Psoas muscle (tissue), 8 donors: Measurements from ENCODE around the gene MKI67. TPM values are rescaled to one million over a fixed set of nuclear protein-coding genes. Genes with fewer than 3 reads are reported as not detected.

Source experiments
- ATAC-seq, 4 donors: fragments of 200-7000 bp; cut with Tn5 transposase; one replicate each; pipeline ENCODE4 v1.9.1; 2020; ENCODE audit warnings: moderate library complexity in 3 of 4, mild to moderate bottlenecking in 2 of 4
- DNase-seq, 2 donors: peaks; one replicate each; pipeline ENCODE4 v3.0.0-alpha.2; 2020
- H3K27ac ChIP-seq: fragments of 200-600 bp; one replicate; pipeline ENCODE4 v1.8.0; 2022
- H3K27me3 ChIP-seq, 3 donors: fragments of 200-600 bp in 1 of 3; one replicate each; pipeline versions ENCODE4 v1.6.1 to v1.8.0; 2013 to 2022; ENCODE audit warnings: low read length in 2 of 3, mild to moderate bottlenecking in 2 of 3, moderate library complexity in 1 of 3; ENCODE audit not compliant: insufficient read depth in 3 of 3
- H3K36me3 ChIP-seq, 2 donors: fragments of 200-600 bp in 1 of 2; one replicate each; pipeline versions ENCODE4 v1.6.1 to v1.8.0; 2013 to 2022; ENCODE audit warnings: low read depth in 1 of 2, mild to moderate bottlenecking in 1 of 2, moderate library complexity in 1 of 2; ENCODE audit not compliant: insufficient read depth in 1 of 2
- H3K4me1 ChIP-seq: fragments of 200-600 bp; one replicate; pipeline ENCODE4 v1.8.0; 2022
- H3K4me3 ChIP-seq: fragments of 200-600 bp; one replicate; pipeline ENCODE4 v1.8.0; 2022; ENCODE audit warnings: mild to moderate bottlenecking
- H3K9me3 ChIP-seq: fragments of 200-600 bp; one replicate; pipeline ENCODE4 v1.8.0; 2022
- WGBS, 3 donors: extraction: QIAGEN DNeasy Blood & Tissue Kit; methylation state at CpG; one replicate each; pipeline versions ENCODE4 v1.1.6 to v1.1.7; 2013; 5-methylcytosine and 5-hydroxymethylcytosine counted together
- intact Hi-C, 2 donors: fragments of 100-400 bp; cut with DNase I; formaldehyde crosslinking; loops; one replicate each; pipeline versions ENCODE4 v1.11.0 to v1.14.2; 2022
- polyA plus RNA-seq, 3 donors: library from polyadenylated mRNA; stranded (reverse); fragments of 200-250 nt; gene quantifications; one replicate each; pipeline ENCODE4 v1.2.3, GENCODE V29; 2013
- total RNA-seq, 4 donors: library from RNA; stranded (reverse); fragmentation: NEBNext Ultra II Directional in 2 of 4; extraction: Animal tissue kit (Norgen Biotek cat#: 25700) in 2 of 4; gene quantifications; one replicate each; pipeline versions ENCODE4 v1.2.1 to v1.2.4, GENCODE V29; 2021 to 2023
- TF ChIP-seq, protein P1 (sequence below): fragments of 200-600 bp; IDR thresholded peaks from one replicate; pipeline ENCODE4 v1.8.0; 2022; ENCODE audit warnings: antibody characterized with exemption
- donor health status: healthy with polysubstance abuse.
- donor health status: DM: no; HTN: no; CAD: no; lungs with moderate emphysema.
- donor health status: Bipolar disorder and iron deficiency.
- donor health status: healthy.
- donor health status: DM: yes; HTN: yes; CAD: no.
- donor health status: DM: no; HTN: no; CAD: no.
- donor health status: DM: no; HTN: no; CAD: no.
- donor health status: DM: yes; HTN: yes; CAD: no.

The MKI67 gene
- total and polyA plus RNA-seq, 7 donors, result 0.02 to 0.84 (median 0.13) TPM; not detected in 1

DNA sequence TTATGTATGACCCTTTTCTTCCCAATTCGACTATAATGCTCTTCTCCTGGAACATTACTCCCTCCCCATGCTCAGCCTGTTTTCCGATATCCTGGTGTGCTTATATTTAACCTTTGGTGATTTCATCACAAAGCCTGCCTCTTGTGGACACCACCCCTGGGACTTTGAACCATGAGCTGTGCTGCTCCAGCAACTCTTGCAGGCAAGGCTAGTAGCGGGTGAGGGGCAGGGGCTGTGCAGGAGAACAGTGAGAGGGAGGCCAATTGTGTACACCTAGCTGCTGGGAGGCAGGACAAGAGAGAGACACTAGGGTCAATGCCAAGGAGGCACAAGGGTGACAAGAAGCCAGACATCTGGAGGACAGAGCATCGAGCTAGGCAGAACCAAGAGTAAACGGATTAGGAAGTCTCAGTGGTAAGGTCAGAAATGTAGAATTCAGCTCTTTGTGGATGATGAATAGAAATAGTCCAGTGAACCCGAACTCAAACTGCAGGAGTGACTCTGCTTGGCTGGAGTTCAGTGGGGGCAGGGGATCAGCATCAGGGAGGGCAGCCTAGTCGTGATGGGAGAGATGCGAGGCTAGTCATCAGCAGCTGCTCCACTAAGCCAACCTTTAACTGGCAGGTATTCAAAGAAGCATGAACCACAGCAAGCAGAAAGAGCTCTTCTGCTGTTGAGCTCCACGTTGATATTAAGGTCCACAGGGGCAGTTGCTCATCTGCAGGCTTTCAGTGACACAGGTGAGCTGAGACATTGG lies 31.0 kb upstream of the MKI67 start:
- Histone ChIP-seq H3K36me3 (no peaks in the 10 kb centered on the region), H3K9me3 (no peaks in the 10 kb centered on the region), H3K27me3 (peaks cover 0 to 4% (median 2%) of the 10 kb centered on the region in 3 donors), H3K4me3 (no peak overlapping the region), H3K4me1 (no peaks in the 10 kb centered on the region), H3K27ac (no peak overlapping the region)
- intact Hi-C loops, result no loop called here
- 57 to 65% (median 64%) methylated on average over 9 of the region's 9 CpGs for WGBS, 3 donors
- TF ChIP-seq, protein P1, sequence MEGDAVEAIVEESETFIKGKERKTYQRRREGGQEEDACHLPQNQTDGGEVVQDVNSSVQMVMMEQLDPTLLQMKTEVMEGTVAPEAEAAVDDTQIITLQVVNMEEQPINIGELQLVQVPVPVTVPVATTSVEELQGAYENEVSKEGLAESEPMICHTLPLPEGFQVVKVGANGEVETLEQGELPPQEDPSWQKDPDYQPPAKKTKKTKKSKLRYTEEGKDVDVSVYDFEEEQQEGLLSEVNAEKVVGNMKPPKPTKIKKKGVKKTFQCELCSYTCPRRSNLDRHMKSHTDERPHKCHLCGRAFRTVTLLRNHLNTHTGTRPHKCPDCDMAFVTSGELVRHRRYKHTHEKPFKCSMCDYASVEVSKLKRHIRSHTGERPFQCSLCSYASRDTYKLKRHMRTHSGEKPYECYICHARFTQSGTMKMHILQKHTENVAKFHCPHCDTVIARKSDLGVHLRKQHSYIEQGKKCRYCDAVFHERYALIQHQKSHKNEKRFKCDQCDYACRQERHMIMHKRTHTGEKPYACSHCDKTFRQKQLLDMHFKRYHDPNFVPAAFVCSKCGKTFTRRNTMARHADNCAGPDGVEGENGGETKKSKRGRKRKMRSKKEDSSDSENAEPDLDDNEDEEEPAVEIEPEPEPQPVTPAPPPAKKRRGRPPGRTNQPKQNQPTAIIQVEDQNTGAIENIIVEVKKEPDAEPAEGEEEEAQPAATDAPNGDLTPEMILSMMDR, result no peak
- ATAC-seq (no peak), DNase-seq (no peak)

- Histone ChIP-seq H3K36me3 (no peaks in the 10 kb centered on the region), H3K9me3 (no peaks in the 10 kb centered on the region), H3K27ac (no peak overlapping the region), H3K27me3 (peaks cover 0 to 25% (median 6%) of the 10 kb centered on the region in 3 donors), H3K4me3 (no peak overlapping the region), H3K4me1 (no peaks in the 10 kb centered on the region)
- TF ChIP-seq, protein P1, result no peak
- WGBS, 3 donors, result 44 to 49% (median 48%) methylated on average over 13 of the region's 13 CpGs
- intact Hi-C loops, result no loop called here
- DNase-seq, result no peak
- no peak for ATAC-seq
Measured at GRCh38 chr10:128152741-128153580, 26.7 kb upstream of the MKI67 start.

GRCh38 chr10:128151031-128151430 lies 24.8 kb upstream of the MKI67 start:
- no peak for DNase-seq
- H3K4me1 ChIP-seq, result no peaks in the 10 kb centered on the region
- TF ChIP-seq, protein P1, result no peak
- H3K4me3 ChIP-seq, result no peak overlapping the region
- H3K27me3 ChIP-seq, result peaks cover 0 to 25% (median 6%) of the 10 kb centered on the region in 3 donors
- no peaks in the 10 kb centered on the region for H3K9me3 ChIP-seq
- ATAC-seq, result no peak
- no peaks in the 10 kb centered on the region for H3K36me3 ChIP-seq
- WGBS, 3 donors, result 89 to 90% (median 89%) methylated on average over 8 of the region's 8 CpGs
- no peak overlapping the region for H3K27ac ChIP-seq
- intact Hi-C loops, result no loop called here

DNA sequence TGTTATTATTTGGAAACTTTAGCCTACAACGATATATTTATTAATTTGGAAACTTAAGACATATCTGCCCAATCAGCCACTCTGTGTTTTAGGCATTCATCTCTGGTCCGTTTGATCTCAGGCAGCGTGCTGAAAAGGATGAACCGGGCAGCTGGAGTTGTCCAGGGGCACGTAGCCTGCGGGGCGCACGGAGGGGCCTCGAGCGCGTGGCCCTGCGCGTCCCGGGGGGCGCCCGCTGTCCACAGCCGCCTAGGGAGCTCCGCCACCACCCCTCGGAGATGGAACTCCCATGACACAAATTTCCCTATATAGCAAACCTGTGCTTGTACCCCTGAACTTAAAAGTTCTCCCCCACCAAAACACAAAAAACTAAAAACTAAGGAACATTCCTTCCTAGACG lies 24.3 kb upstream of the MKI67 start:
- Histone ChIP-seq H3K4me1 (no peaks in the 10 kb centered on the region), H3K4me3 (no peak overlapping the region), H3K27me3 (peaks cover 0 to 25% (median 6%) of the 10 kb centered on the region in 3 donors), H3K36me3 (no peaks in the 10 kb centered on the region), H3K9me3 (no peaks in the 10 kb centered on the region), H3K27ac (no peak overlapping the region)
- no peak for DNase-seq
- WGBS, 3 donors, result 70 to 73% (median 72%) methylated on average over 20 of the region's 20 CpGs
- TF ChIP-seq, protein P1, result no peak
- intact Hi-C loops, result no loop called here
- no peak for ATAC-seq
